Liver (tissue), 9 donors: ENCODE results near the gene KLC4. TPM values are rescaled to one million over a fixed set of nuclear protein-coding genes. Genes with fewer than 3 reads are reported as not detected.

ENCODE experiments used
- DNase-seq: peaks from one replicate; pipeline ENCODE4 v3.0.0-alpha.2; 2017; ENCODE audit warnings: low spot score
- H3K27ac ChIP-seq, 2 donors: one replicate each; pipeline ENCODE4 v1.7.0; 2013; ENCODE audit warnings: inconsistent platforms in 2 of 2, low read length in 2 of 2, control low read depth in 1 of 2, low read depth in 1 of 2, mild to moderate bottlenecking in 1 of 2
- H3K27me3 ChIP-seq, 4 donors: one replicate each; pipeline versions ENCODE4 v1.6.1 to v1.7.0; 2013; ENCODE audit warnings: low read length in 3 of 4, inconsistent platforms in 1 of 4, mild to moderate bottlenecking in 1 of 4, moderate library complexity in 1 of 4; ENCODE audit not compliant: control insufficient read depth in 4 of 4, insufficient read depth in 4 of 4
- H3K36me3 ChIP-seq, 4 donors: one replicate each; pipeline versions ENCODE4 v1.6.1 to v1.7.0; 2013; ENCODE audit warnings: low read length in 3 of 4, mild to moderate bottlenecking in 3 of 4, low read depth in 1 of 4, moderate library complexity in 1 of 4; ENCODE audit not compliant: control insufficient read depth in 4 of 4, insufficient read depth in 3 of 4
- H3K4me1 ChIP-seq, 4 donors: one replicate each; pipeline versions ENCODE4 v1.6.1 to v1.7.0; 2013; ENCODE audit warnings: low read length in 3 of 4, mild to moderate bottlenecking in 3 of 4, moderate library complexity in 1 of 4; ENCODE audit not compliant: control insufficient read depth in 4 of 4, insufficient read depth in 4 of 4
- H3K4me3 ChIP-seq, 3 donors: one replicate each; pipeline versions ENCODE4 v1.6.1 to v1.7.0; 2013; ENCODE audit warnings: low read length in 3 of 3, control low read depth in 1 of 3, low read depth in 1 of 3, mild to moderate bottlenecking in 1 of 3
- H3K9ac ChIP-seq, 2 donors: one replicate each; pipeline ENCODE4 v1.7.0; 2013; ENCODE audit warnings: low read length in 2 of 2, mild to moderate bottlenecking in 2 of 2, moderate library complexity in 2 of 2, control low read depth in 1 of 2, low read depth in 1 of 2
- H3K9me3 ChIP-seq, 4 donors: one replicate each; pipeline versions ENCODE4 v1.6.1 to v1.7.0; 2013; ENCODE audit warnings: low read length in 3 of 4; ENCODE audit not compliant: control insufficient read depth in 4 of 4
- EGR1 ChIP-seq, 2 donors: IDR thresholded peaks; 2 replicates each; pipeline ENCODE4 v1.6.1; 2016 to 2018; ENCODE audit warnings: antibody characterized with exemption in 2 of 2, low read depth in 2 of 2
- FOXA1 ChIP-seq: IDR thresholded peaks from 2 replicates; pipeline ENCODE4 v1.6.1; 2016; ENCODE audit warnings: antibody characterized with exemption
- GABPA ChIP-seq, 2 donors: IDR thresholded peaks in 1 of 2; conservative IDR thresholded peaks in 1 of 2; 2 replicates each; pipeline ENCODE4 v1.6.1; 2016; ENCODE audit warnings: antibody characterized with exemption in 2 of 2, mild to moderate bottlenecking in 1 of 2, moderate library complexity in 1 of 2
- HNF4A ChIP-seq, 2 donors: conservative IDR thresholded peaks; 2 replicates each; pipeline ENCODE4 v1.6.1; 2016; ENCODE audit warnings: antibody characterized with exemption in 2 of 2, mild to moderate bottlenecking in 2 of 2
- HNF4G ChIP-seq: IDR thresholded peaks from 2 replicates; pipeline ENCODE4 v1.6.1; 2016; ENCODE audit warnings: antibody characterized with exemption
- JUND ChIP-seq, 2 donors: IDR thresholded peaks; 2 replicates each; pipeline ENCODE4 v1.6.1; 2016; ENCODE audit warnings: antibody characterized with exemption in 2 of 2
- MAX ChIP-seq: IDR thresholded peaks from 2 replicates; pipeline ENCODE4 v1.6.1; 2016; ENCODE audit warnings: antibody characterized with exemption
- RAD21 ChIP-seq, 2 donors: IDR thresholded peaks; 2 replicates each; pipeline ENCODE4 v1.6.1; 2016; ENCODE audit warnings: antibody characterized with exemption in 2 of 2, mild to moderate bottlenecking in 2 of 2
- REST ChIP-seq: IDR thresholded peaks from 2 replicates; pipeline ENCODE4 v1.6.1; 2016; ENCODE audit warnings: antibody characterized with exemption, mild to moderate bottlenecking
- RXRA ChIP-seq, 2 donors: IDR thresholded peaks; 2 replicates each; pipeline ENCODE4 v1.6.1; 2017 to 2018; ENCODE audit warnings: antibody characterized with exemption in 2 of 2, mild to moderate bottlenecking in 1 of 2
- SP1 ChIP-seq: IDR thresholded peaks from 2 replicates; pipeline ENCODE4 v1.6.1; 2018; ENCODE audit warnings: antibody characterized with exemption, mild to moderate bottlenecking
- TAF1 ChIP-seq: conservative IDR thresholded peaks from 2 replicates; pipeline ENCODE4 v1.6.1; 2016; ENCODE audit warnings: antibody characterized with exemption, mild to moderate bottlenecking
- YY1 ChIP-seq: IDR thresholded peaks from 2 replicates; pipeline ENCODE4 v1.6.1; 2016; ENCODE audit warnings: antibody characterized with exemption, mild to moderate bottlenecking
- ZBTB33 ChIP-seq: IDR thresholded peaks from 2 replicates; pipeline ENCODE4 v1.6.1; 2016; ENCODE audit warnings: antibody characterized with exemption
- WGBS: extraction: QIAGEN DNeasy Blood & Tissue Kit; methylation state at CpG from one replicate; pipeline ENCODE4 v1.1.7; 2013; 5-methylcytosine and 5-hydroxymethylcytosine counted together
- polyA plus RNA-seq, 2 donors: library from polyadenylated mRNA; stranded (reverse) in 1 of 2; unstranded in 1 of 2; fragments of 200-250 nt in 1 of 2; fragments of >200 nt in 1 of 2; fragmentation: Nextera tagmentation in 1 of 2; extraction: Ambion mirVana in 1 of 2; gene quantifications; one replicate each; pipeline versions ENCODE4 v1.2.1 to v1.2.3, GENCODE V29; 2013 to 2015
- total RNA-seq, 2 donors: library from RNA; depleted of rRNA; stranded (reverse); fragments of >200 nt; gene quantifications; one replicate each; pipeline ENCODE4 v1.2.3, GENCODE V29; 2014
- donor health status: healthy.
- donor health status: healthy.
- donor health status: healthy.
- donor health status: healthy.
- donor health status: healthy.

The KLC4 gene
- total and polyA plus RNA-seq, 4 donors: 33.2 to 97.0 (median 45.9) TPM

- Histone ChIP-seq H3K9me3 (no peaks in the 10 kb centered on the region), H3K27ac (no peak overlapping the region), H3K36me3 (no peaks in the 10 kb centered on the region), H3K4me1 (peaks cover 0 to 7% (median 3%) of the 10 kb centered on the region in 4 donors), H3K9ac (peak overlapping the region in 1 of 2 donors; percentile 20), H3K4me3 (peak overlapping the region in 2 of 3 donors; percentile 22 to 47), H3K27me3 (no peaks in the 10 kb centered on the region)
- TF ChIP-seq YY1 (no peak), GABPA (IDR thresholded peaks at IDR 0.05 in 1 of 2, conservative IDR thresholded peaks at IDR 0.05 in 1 of 2) (peak in 1 of 2 donors; percentile 13), FOXA1 (no peak), SP1 (peak; percentile 50), REST (peak; percentile 17), JUND (IDR thresholded peaks at IDR 0.05) (no peak), ZBTB33 (no peak), EGR1 (IDR thresholded peaks at IDR 0.05; ENCODE audit: low read depth in 2 of 2) (no peak)
- WGBS: 55% methylated on average over 9 of the region's 9 CpGs
- no peak for DNase-seq
These were observed 34.2 kb downstream of the KLC4 start for GRCh38 chr6:43093436-43094289.

- H3K27ac ChIP-seq: no peak overlapping the region
- DNase-seq: no peak
- H3K9ac ChIP-seq: no peak overlapping the region
- H3K27me3 ChIP-seq: no peaks in the 10 kb centered on the region
- WGBS: 81% methylated on average over 7 of the region's 7 CpGs
- peaks cover 0 to 7% (median 3%) of the 10 kb centered on the region in 4 donors for H3K4me1 ChIP-seq
- H3K9me3 ChIP-seq: no peaks in the 10 kb centered on the region
- H3K36me3 ChIP-seq: no peaks in the 10 kb centered on the region
- no peak overlapping the region for H3K4me3 ChIP-seq
- no peak for TF ChIP-seq SP1
- no peak for TF ChIP-seq HNF4G
- no peak for TF ChIP-seq RAD21 (IDR thresholded peaks at IDR 0.05)
- TF ChIP-seq GABPA (IDR thresholded peaks at IDR 0.05 in 1 of 2, conservative IDR thresholded peaks at IDR 0.05 in 1 of 2): no peak
- no peak for TF ChIP-seq FOXA1
- no peak for TF ChIP-seq EGR1 (IDR thresholded peaks at IDR 0.05; ENCODE audit: low read depth in 2 of 2)
- TF ChIP-seq MAX: no peak
- TF ChIP-seq ZBTB33: no peak
- TF ChIP-seq JUND (IDR thresholded peaks at IDR 0.05): no peak
- no peak for TF ChIP-seq HNF4A (conservative IDR thresholded peaks at IDR 0.05)
- TF ChIP-seq TAF1: no peak
- no peak for TF ChIP-seq YY1
- TF ChIP-seq RXRA (IDR thresholded peaks at IDR 0.05): no peak
These were observed 36.5 kb downstream of the KLC4 start for GRCh38 chr6:43095939-43096338.
